ENCODE measurements around the gene FMO2. TPM values are rescaled to one million over a fixed set of nuclear protein-coding genes. Genes with fewer than 3 reads are reported as not detected.

The FMO2 gene
- total RNA-seq: 104 and 125 TPM in 2 replicates
- 7.1 and 136 TPM in 2 replicates for polyA plus RNA-seq
- polyA plus RNA-seq (2012): 3.7 and 71.2 TPM in 2 replicates
- polyA minus RNA-seq (ENCODE audit: low replicate concordance): 2.0 and 120 TPM in 2 replicates

GRCh38 chr1:171185091-171185490 is at the start of gene FMO2:
TSS of gene FMO2 (plus strand) at chr1:171185300. CDS start at chr1:171185714, 414 bp downstream.
- no peaks in the 10 kb centered on the region for H3K4me1 ChIP-seq (ENCODE audit: control insufficient read depth, extremely low read depth, insufficient read depth, low read length)
- H3K4me3 ChIP-seq (replicated peaks in 1 of 4; ENCODE audit: control extremely low read depth in 1 of 4, insufficient read depth in 1 of 4, low read depth in 3 of 4, low read length in 4 of 4): peak within 1 kb of the TSS in 3 of 4 experiments; percentile 19 to 61 (median 47)
- H3K27me3 ChIP-seq (ENCODE audit: control insufficient read depth, insufficient read depth, low read length): no peaks in the 10 kb centered on the region
- H2AFZ ChIP-seq (ENCODE audit: low read length): peak within 1 kb of the TSS; percentile 45
- no peaks in the 10 kb centered on the region for H3K79me2 ChIP-seq (ENCODE audit: control insufficient read depth, insufficient read depth, low read length)
- no peaks in the 10 kb centered on the region for H3K9me3 ChIP-seq (ENCODE audit: control insufficient read depth, insufficient read depth, low read depth, low read length)
- TF ChIP-seq EZH2 (IDR thresholded peaks at IDR 0.05; ENCODE audit: low read length, missing control alignments): no peak
- TF ChIP-seq, protein P1, sequence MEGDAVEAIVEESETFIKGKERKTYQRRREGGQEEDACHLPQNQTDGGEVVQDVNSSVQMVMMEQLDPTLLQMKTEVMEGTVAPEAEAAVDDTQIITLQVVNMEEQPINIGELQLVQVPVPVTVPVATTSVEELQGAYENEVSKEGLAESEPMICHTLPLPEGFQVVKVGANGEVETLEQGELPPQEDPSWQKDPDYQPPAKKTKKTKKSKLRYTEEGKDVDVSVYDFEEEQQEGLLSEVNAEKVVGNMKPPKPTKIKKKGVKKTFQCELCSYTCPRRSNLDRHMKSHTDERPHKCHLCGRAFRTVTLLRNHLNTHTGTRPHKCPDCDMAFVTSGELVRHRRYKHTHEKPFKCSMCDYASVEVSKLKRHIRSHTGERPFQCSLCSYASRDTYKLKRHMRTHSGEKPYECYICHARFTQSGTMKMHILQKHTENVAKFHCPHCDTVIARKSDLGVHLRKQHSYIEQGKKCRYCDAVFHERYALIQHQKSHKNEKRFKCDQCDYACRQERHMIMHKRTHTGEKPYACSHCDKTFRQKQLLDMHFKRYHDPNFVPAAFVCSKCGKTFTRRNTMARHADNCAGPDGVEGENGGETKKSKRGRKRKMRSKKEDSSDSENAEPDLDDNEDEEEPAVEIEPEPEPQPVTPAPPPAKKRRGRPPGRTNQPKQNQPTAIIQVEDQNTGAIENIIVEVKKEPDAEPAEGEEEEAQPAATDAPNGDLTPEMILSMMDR (conservative IDR thresholded peaks at IDR 0.05 in 1 of 2, IDR thresholded peaks at IDR 0.05 in 1 of 2; ENCODE audit: low read depth in 1 of 2, low read length in 2 of 2): no peak
- DNase-seq (ENCODE audit: low read depth in 2 of 2): peak in 1 of 2 donors; percentile 73
- no peaks in the 10 kb centered on the region for H4K20me1 ChIP-seq (ENCODE audit: control insufficient read depth, extremely low read depth, insufficient read depth, low read length)
- H3K9ac ChIP-seq (ENCODE audit: insufficient read depth, low read length): no peak within 1 kb of the TSS
- H3K4me2 ChIP-seq (ENCODE audit: extremely low read depth, insufficient read depth, low read length): peak within 1 kb of the TSS; percentile 77
- H3K27ac ChIP-seq (ENCODE audit: insufficient read depth, low read length): no peak within 1 kb of the TSS
- no peaks in the 10 kb centered on the region for H3K36me3 ChIP-seq (ENCODE audit: control insufficient read depth, insufficient read depth, low read length)

GRCh38 chr1:171137580-171137979 is 47.5 kb upstream of the FMO2 start:
- no peak for DNase-seq (ENCODE audit: low read depth in 2 of 2)
- Histone ChIP-seq H3K9ac (ENCODE audit: insufficient read depth, low read length) (no peak overlapping the region), H3K27ac (ENCODE audit: insufficient read depth, low read length) (no peak overlapping the region), H3K4me2 (ENCODE audit: extremely low read depth, insufficient read depth, low read length) (no peak overlapping the region), H3K27me3 (ENCODE audit: control insufficient read depth, insufficient read depth, low read length) (no peaks in the 10 kb centered on the region), H3K36me3 (ENCODE audit: control insufficient read depth, insufficient read depth, low read length) (no peaks in the 10 kb centered on the region), H2AFZ (ENCODE audit: low read length) (no peak overlapping the region), H3K79me2 (ENCODE audit: control insufficient read depth, insufficient read depth, low read length) (no peaks in the 10 kb centered on the region), H3K4me1 (ENCODE audit: control insufficient read depth, extremely low read depth, insufficient read depth, low read length) (peaks cover 12% of the 10 kb centered on the region), H3K9me3 (ENCODE audit: control insufficient read depth, insufficient read depth, low read depth, low read length) (no peaks in the 10 kb centered on the region), H4K20me1 (ENCODE audit: control insufficient read depth, extremely low read depth, insufficient read depth, low read length) (no peaks in the 10 kb centered on the region), H3K4me3 (replicated peaks in 1 of 4; ENCODE audit: control extremely low read depth in 1 of 4, insufficient read depth in 1 of 4, low read depth in 3 of 4, low read length in 4 of 4) (no peak overlapping the region)
- TF ChIP-seq, protein P1 (conservative IDR thresholded peaks at IDR 0.05 in 1 of 2, IDR thresholded peaks at IDR 0.05 in 1 of 2; ENCODE audit: low read depth in 1 of 2, low read length in 2 of 2): no peak
- no peak for TF ChIP-seq EZH2 (IDR thresholded peaks at IDR 0.05; ENCODE audit: low read length, missing control alignments)

- H2AFZ ChIP-seq (ENCODE audit: low read length): no peak overlapping the region
- peaks cover 20% of the 10 kb centered on the region for H3K4me1 ChIP-seq (ENCODE audit: control insufficient read depth, extremely low read depth, insufficient read depth, low read length)
- H3K9ac ChIP-seq (ENCODE audit: insufficient read depth, low read length): no peak overlapping the region
- no peaks in the 10 kb centered on the region for H3K27me3 ChIP-seq (ENCODE audit: control insufficient read depth, insufficient read depth, low read length)
- H3K79me2 ChIP-seq (ENCODE audit: control insufficient read depth, insufficient read depth, low read length): no peaks in the 10 kb centered on the region
- no peak overlapping the region for H3K4me3 ChIP-seq (replicated peaks in 1 of 4; ENCODE audit: control extremely low read depth in 1 of 4, insufficient read depth in 1 of 4, low read depth in 3 of 4, low read length in 4 of 4)
- no peaks in the 10 kb centered on the region for H3K9me3 ChIP-seq (ENCODE audit: control insufficient read depth, insufficient read depth, low read depth, low read length)
- H3K27ac ChIP-seq (ENCODE audit: insufficient read depth, low read length): no peak overlapping the region
- H3K4me2 ChIP-seq (ENCODE audit: extremely low read depth, insufficient read depth, low read length): no peak overlapping the region
- DNase-seq (ENCODE audit: low read depth in 2 of 2): no peak
- H4K20me1 ChIP-seq (ENCODE audit: control insufficient read depth, extremely low read depth, insufficient read depth, low read length): no peaks in the 10 kb centered on the region
- TF ChIP-seq, protein P1 (conservative IDR thresholded peaks at IDR 0.05 in 1 of 2, IDR thresholded peaks at IDR 0.05 in 1 of 2; ENCODE audit: low read depth in 1 of 2, low read length in 2 of 2): no peak
- TF ChIP-seq EZH2 (IDR thresholded peaks at IDR 0.05; ENCODE audit: low read length, missing control alignments): no peak
- no peaks in the 10 kb centered on the region for H3K36me3 ChIP-seq (ENCODE audit: control insufficient read depth, insufficient read depth, low read length)
Observed at GRCh38 chr1:171138980-171139379, 46.1 kb upstream of the FMO2 start.
